Colonic mucosa (tissue), 4 donors: ENCODE data around the gene DYSF. TPM values are rescaled to one million over a fixed set of nuclear protein-coding genes. Genes with fewer than 3 reads are reported as not detected.
"Not testable (repeated sequence)": the region's sequence is repeated elsewhere in the genome, so short reads cannot be mapped to it uniquely, and the experiment has no call there.

Source experiments
- DNase-seq: peaks from one replicate; pipeline ENCODE4 v3.0.0-alpha.2; 2020
- H3K27ac ChIP-seq: fragments of 200-600 bp; one replicate; pipeline ENCODE4 v1.8.0; 2021
- H3K27me3 ChIP-seq: fragments of 200-600 bp; one replicate; pipeline ENCODE4 v1.8.0; 2021
- H3K36me3 ChIP-seq: fragments of 200-600 bp; one replicate; pipeline ENCODE4 v1.8.0; 2021
- H3K4me1 ChIP-seq: fragments of 200-600 bp; one replicate; pipeline ENCODE4 v1.8.0; 2021; ENCODE audit warnings: mild to moderate bottlenecking
- H3K4me3 ChIP-seq: fragments of 200-600 bp; one replicate; pipeline ENCODE4 v1.8.0; 2021
- H3K9ac ChIP-seq, 2 donors: one replicate each; pipeline ENCODE4 v1.7.0; 2013; ENCODE audit warnings: control low read depth in 2 of 2, low read depth in 2 of 2, low read length in 2 of 2
- H3K9me3 ChIP-seq: fragments of 200-600 bp; one replicate; pipeline ENCODE4 v1.8.0; 2021
- intact Hi-C: fragments of 100-400 bp; cut with DNase I; formaldehyde crosslinking; loops from one replicate; pipeline ENCODE4 v1.14.1; 2022
- total RNA-seq, 2 donors: library from RNA; stranded (reverse); fragmentation: NEBNext Ultra II Directional in 1 of 2; extraction: Animal tissue kit (Norgen Biotek cat#: 25700) in 1 of 2; gene quantifications; one replicate each; pipeline ENCODE4 v1.2.1, GENCODE V29; 2021
- TF ChIP-seq, protein P1 (sequence below): fragments of 200-600 bp; IDR thresholded peaks from one replicate; pipeline ENCODE4 v1.8.0; 2022; ENCODE audit warnings: antibody characterized with exemption, mild to moderate bottlenecking
- donor health status: healthy.
- donor health status: DM: no; HTN: no; CAD: no.
- donor health status: DM: no; HTN: no; CAD: no.

The DYSF gene
- total RNA-seq, 2 donors from 2014 or later = 2.4 to 7.5 TPM

- Histone ChIP-seq H3K36me3 (peaks cover 9% of the 10 kb centered on the region), H3K4me1 (no peaks in the 10 kb centered on the region), H3K9me3 (no peaks in the 10 kb centered on the region), H3K27ac (no peak overlapping the region), H3K27me3 (no peaks in the 10 kb centered on the region), H3K9ac (no peak overlapping the region), H3K4me3 (no peak overlapping the region)
- intact Hi-C loops = no loop called here
- TF ChIP-seq, protein P1, sequence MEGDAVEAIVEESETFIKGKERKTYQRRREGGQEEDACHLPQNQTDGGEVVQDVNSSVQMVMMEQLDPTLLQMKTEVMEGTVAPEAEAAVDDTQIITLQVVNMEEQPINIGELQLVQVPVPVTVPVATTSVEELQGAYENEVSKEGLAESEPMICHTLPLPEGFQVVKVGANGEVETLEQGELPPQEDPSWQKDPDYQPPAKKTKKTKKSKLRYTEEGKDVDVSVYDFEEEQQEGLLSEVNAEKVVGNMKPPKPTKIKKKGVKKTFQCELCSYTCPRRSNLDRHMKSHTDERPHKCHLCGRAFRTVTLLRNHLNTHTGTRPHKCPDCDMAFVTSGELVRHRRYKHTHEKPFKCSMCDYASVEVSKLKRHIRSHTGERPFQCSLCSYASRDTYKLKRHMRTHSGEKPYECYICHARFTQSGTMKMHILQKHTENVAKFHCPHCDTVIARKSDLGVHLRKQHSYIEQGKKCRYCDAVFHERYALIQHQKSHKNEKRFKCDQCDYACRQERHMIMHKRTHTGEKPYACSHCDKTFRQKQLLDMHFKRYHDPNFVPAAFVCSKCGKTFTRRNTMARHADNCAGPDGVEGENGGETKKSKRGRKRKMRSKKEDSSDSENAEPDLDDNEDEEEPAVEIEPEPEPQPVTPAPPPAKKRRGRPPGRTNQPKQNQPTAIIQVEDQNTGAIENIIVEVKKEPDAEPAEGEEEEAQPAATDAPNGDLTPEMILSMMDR = no peak
- no peak for DNase-seq
Observed at GRCh38 chr2:71428472-71429383, 24.6 kb upstream of the DYSF start.

DNA sequence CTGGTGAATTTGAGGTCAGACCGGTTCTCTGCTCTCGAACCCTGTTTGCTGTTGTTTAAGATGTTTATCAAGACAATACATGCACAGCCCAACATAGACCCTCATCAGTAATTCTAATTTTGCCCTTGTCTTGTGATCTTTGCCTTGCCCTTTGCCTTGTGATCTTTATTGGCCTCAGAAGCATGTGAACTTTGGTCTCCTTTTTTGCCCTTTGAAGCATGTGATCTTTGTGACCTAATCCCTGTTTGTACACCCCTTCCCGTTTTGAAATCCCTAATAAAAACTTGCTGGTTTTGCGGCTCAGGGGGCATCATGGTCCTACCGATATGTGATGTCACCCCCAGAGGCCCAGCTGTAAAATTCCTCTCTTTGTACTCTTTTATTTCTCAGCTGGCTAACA is 8.2 kb upstream of the DYSF start:
- H3K4me3 ChIP-seq, H3K36me3 ChIP-seq, DNase-seq, H3K27ac ChIP-seq, H3K9me3 ChIP-seq, H3K4me1 ChIP-seq, intact Hi-C loops, H3K9ac ChIP-seq, H3K27me3 ChIP-seq: not testable (repeated sequence)

- Histone ChIP-seq H3K27ac (no peak overlapping the region), H3K27me3 (no peaks in the 10 kb centered on the region), H3K9me3 (no peaks in the 10 kb centered on the region), H3K9ac (no peak overlapping the region), H3K36me3 (no peaks in the 10 kb centered on the region), H3K4me1 (no peaks in the 10 kb centered on the region), H3K4me3 (no peak overlapping the region)
- intact Hi-C loops = no loop called here
- DNase-seq = no peak
- TF ChIP-seq, protein P1 = no peak
Observed at GRCh38 chr2:71446505-71446904, 6.9 kb upstream of the DYSF start.

- intact Hi-C loops = no loop called here
- Histone ChIP-seq H3K4me3 (no peak overlapping the region), H3K27me3 (peaks cover 8% of the 10 kb centered on the region), H3K4me1 (peaks cover 4% of the 10 kb centered on the region), H3K9me3 (no peaks in the 10 kb centered on the region), H3K27ac (no peak overlapping the region), H3K9ac (no peak overlapping the region), H3K36me3 (no peaks in the 10 kb centered on the region)
- TF ChIP-seq, protein P1 = no peak
- no peak for DNase-seq
Observed at GRCh38 chr2:71449343-71449742, 4.0 kb upstream of the DYSF start.

GRCh38 chr2:71451705-71452104 is 1.7 kb upstream of the DYSF start:
- TF ChIP-seq, protein P1 = no peak
- Histone ChIP-seq H3K9me3 (no peaks in the 10 kb centered on the region), H3K4me1 (peaks cover 4% of the 10 kb centered on the region), H3K36me3 (no peaks in the 10 kb centered on the region), H3K27ac (no peak overlapping the region), H3K4me3 (no peak overlapping the region), H3K9ac (no peak overlapping the region), H3K27me3 (peaks cover 10% of the 10 kb centered on the region)
- intact Hi-C loops = no loop called here
- DNase-seq = no peak

DNA sequence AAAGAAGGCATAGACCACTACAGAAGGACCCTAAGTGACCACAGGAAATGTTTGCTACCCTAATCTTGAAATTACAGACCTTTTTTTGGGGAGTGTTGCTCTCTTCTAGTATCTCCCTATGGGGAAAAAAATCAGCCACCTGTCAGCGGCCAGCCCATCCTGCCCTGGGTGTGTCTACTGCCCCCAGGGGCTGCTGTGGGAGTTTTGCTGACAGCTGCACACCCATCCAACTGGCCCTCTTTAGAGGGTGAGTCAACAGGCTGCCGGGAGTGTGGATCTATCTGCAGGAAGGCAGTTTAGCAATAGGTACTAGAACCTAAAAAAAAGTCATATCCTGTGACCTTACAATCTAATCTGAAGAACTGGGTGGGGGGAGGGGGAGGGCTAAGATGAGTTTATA is 796 bp upstream of the DYSF start:
- no peak overlapping the region for H3K4me3 ChIP-seq
- H3K27me3 ChIP-seq = peaks cover 10% of the 10 kb centered on the region
- H3K36me3 ChIP-seq = no peaks in the 10 kb centered on the region
- intact Hi-C loops = no loop called here
- H3K27ac ChIP-seq = no peak overlapping the region
- H3K4me1 ChIP-seq = peaks cover 4% of the 10 kb centered on the region
- H3K9me3 ChIP-seq = no peaks in the 10 kb centered on the region
- no peak overlapping the region for H3K9ac ChIP-seq
- no peak for DNase-seq
- TF ChIP-seq, protein P1 = no peak
